GM23338 (cell line): ENCODE data around the gene PPP1R36.

Experiments used
- CREB1 ChIP-seq: fragments of 250-450 bp; sonication (Bioruptor Pico); IDR thresholded peaks from 2 replicates; pipeline ENCODE4 v1.5.0; 2020; ENCODE audit warnings: low read depth, mild to moderate bottlenecking, moderate library complexity
- CTCF ChIP-seq, 2 experiments: fragments of 200-600 bp in 1 of 2; sonication (generic) in 1 of 2; conservative IDR thresholded peaks; 2 replicates each; pipeline versions ENCODE4 v1.5.1 to v1.6.1; 2016 to 2017; ENCODE audit warnings: antibody characterized with exemption in 2 of 2, low read depth in 2 of 2, mild to moderate bottlenecking in 2 of 2, moderate library complexity in 1 of 2
- ETS1 ChIP-seq: IDR thresholded peaks from 2 replicates; pipeline ENCODE4 v1.6.1; 2016; ENCODE audit warnings: antibody characterized with exemption
- EZH2 ChIP-seq: fragments of 200-600 bp; sonication (generic); IDR thresholded peaks from one replicate; pipeline ENCODE4 v1.8.0; 2017; ENCODE audit warnings: antibody characterized with exemption, mild to moderate bottlenecking, low read depth; ENCODE audit not compliant: unreplicated experiment
- POLR2AphosphoS5 ChIP-seq: IDR thresholded peaks from 2 replicates; pipeline ENCODE4 v1.6.1; 2016; ENCODE audit warnings: antibody characterized with exemption, low read depth
- REST ChIP-seq: IDR thresholded peaks from one replicate; pipeline ENCODE4 v1.6.1; 2018; ENCODE audit warnings: antibody characterized with exemption; ENCODE audit not compliant: unreplicated experiment
- STAT1 ChIP-seq: IDR thresholded peaks from one replicate; pipeline ENCODE4 v1.6.1; 2016; ENCODE audit warnings: antibody characterized with exemption; ENCODE audit not compliant: unreplicated experiment

GRCh38 chr14:64604001-64604400 is 54.2 kb downstream of the PPP1R36 start:
- no peak for TF ChIP-seq CTCF (conservative IDR thresholded peaks at IDR 0.05; ENCODE audit: low read depth in 2 of 2)
- no peak for TF ChIP-seq ETS1
- TF ChIP-seq REST = no peak
- TF ChIP-seq POLR2AphosphoS5 = no peak
- TF ChIP-seq STAT1 = no peak
- TF ChIP-seq EZH2 = no peak
- no peak for TF ChIP-seq CREB1 (CRISPR knock-in tag)
